ENCODE data around the gene NOP14.

NOP14 gene

GRCh38 chr4:2995546-2996265 lies 32.5 kb upstream of the NOP14 start:
- CTCF ChIA-PET = interaction anchor here (0.7 to 1.0 kb wide), 2 partner anchors 17 to 18 kb away, joined by 4 to 6 read pairs; no protein-coding TSS in a partner anchor
- H3K4me3 ChIP-seq (ENCODE audit: low read depth, low read length) = no peak overlapping the region
- H3K9me3 ChIP-seq (ENCODE audit: control insufficient read depth, insufficient read depth, low read depth, low read length) = no peaks in the 10 kb centered on the region
- H3K4me1 ChIP-seq (ENCODE audit: control insufficient read depth, insufficient read depth, low read length) = no peaks in the 10 kb centered on the region
- TF ChIP-seq ZNF645 (tag by site-specific recombination; IDR thresholded peaks at IDR 0.05) = no peak
- TF ChIP-seq SP2 (tag by site-specific recombination; IDR thresholded peaks at IDR 0.05) = no peak
- TF ChIP-seq BCL11A (tag by site-specific recombination; IDR thresholded peaks at IDR 0.05; ENCODE audit: low read depth) = no peak
- no peak for TF ChIP-seq ZBTB6 (tag by site-specific recombination; IDR thresholded peaks at IDR 0.05)
- no peak for TF ChIP-seq SCRT2 (tag by site-specific recombination; IDR thresholded peaks at IDR 0.05)
- TF ChIP-seq ZNF324 (tag by site-specific recombination; IDR thresholded peaks at IDR 0.05) = no peak
- TF ChIP-seq ZNF776 (tag by site-specific recombination; IDR thresholded peaks at IDR 0.05; ENCODE audit: borderline replicate concordance) = no peak
- no peak for TF ChIP-seq ZNF366 (tag by site-specific recombination; conservative IDR thresholded peaks at IDR 0.05)
- no peak for TF ChIP-seq ZNF23 (tag by site-specific recombination; IDR thresholded peaks at IDR 0.05; ENCODE audit: borderline replicate concordance)
- no peak for TF ChIP-seq ZNF701 (tag by site-specific recombination; IDR thresholded peaks at IDR 0.05)
- TF ChIP-seq ZNF214 (tag by site-specific recombination; IDR thresholded peaks at IDR 0.05; ENCODE audit: borderline replicate concordance) = no peak
- TF ChIP-seq ZFP69B (tag by site-specific recombination; IDR thresholded peaks at IDR 0.05) = no peak
- no peak for TF ChIP-seq ZNF621 (tag by site-specific recombination; IDR thresholded peaks at IDR 0.05)
- no peak for TF ChIP-seq GFI1B (tag by site-specific recombination; IDR thresholded peaks at IDR 0.05)
- TF ChIP-seq ZNF514 (tag by site-specific recombination; IDR thresholded peaks at IDR 0.05) = no peak
- H3K27ac ChIP-seq (ENCODE audit: extremely low read depth, low read depth, low read length) = no peak overlapping the region
- H3K36me3 ChIP-seq (ENCODE audit: control insufficient read depth in 2 of 2, insufficient read depth in 1 of 2, low read length in 2 of 2) = no peaks in the 10 kb centered on the region
- POLR2A ChIA-PET = no interaction called here

GRCh38 chr4:2994917-2995316 lies 31.7 kb upstream of the NOP14 start:
- POLR2A ChIA-PET = no interaction called here

GRCh38 chr4:2991243-2991642 lies 28.0 kb upstream of the NOP14 start:
- ChIA-PET POLR2A (no interaction called here), CTCF (interaction anchor here (0.8 to 3.7 kb wide), 2 partner anchors 13 to 46 kb away, joined by 5 to 17 read pairs; no protein-coding TSS in a partner anchor)
- Histone ChIP-seq H3K4me3 (ENCODE audit: low read depth, low read length) (no peak overlapping the region), H3K9me3 (ENCODE audit: control insufficient read depth, insufficient read depth, low read depth, low read length) (no peaks in the 10 kb centered on the region), H3K36me3 (ENCODE audit: control insufficient read depth in 2 of 2, insufficient read depth in 1 of 2, low read length in 2 of 2) (no peaks in the 10 kb centered on the region), H3K27ac (ENCODE audit: extremely low read depth, low read depth, low read length) (no peak overlapping the region), H3K4me1 (ENCODE audit: control insufficient read depth, insufficient read depth, low read length) (no peaks in the 10 kb centered on the region)
- no peak for TF ChIP-seq YY1 (tag by site-specific recombination; IDR thresholded peaks at IDR 0.05)
- TF ChIP-seq ZNF513 (tag by site-specific recombination; IDR thresholded peaks at IDR 0.05) = no peak
- TF ChIP-seq ZNF311 (tag by site-specific recombination; IDR thresholded peaks at IDR 0.05; ENCODE audit: borderline replicate concordance) = no peak
- TF ChIP-seq SALL2 (tag by site-specific recombination; IDR thresholded peaks at IDR 0.05; ENCODE audit: borderline replicate concordance) = no peak
- TF ChIP-seq KLF16 (tag by site-specific recombination; IDR thresholded peaks at IDR 0.05) = no peak
- TF ChIP-seq EGR2 (tag by site-specific recombination; IDR thresholded peaks at IDR 0.05; ENCODE audit: low read depth) = no peak
- no peak for TF ChIP-seq ZNF174 (tag by site-specific recombination; IDR thresholded peaks at IDR 0.05)

More at GRCh38 chr4:2994917-2995316, 31.7 kb upstream of the NOP14 start:
- Histone ChIP-seq H3K9me3 (ENCODE audit: control insufficient read depth, insufficient read depth, low read depth, low read length) (no peaks in the 10 kb centered on the region), H3K4me3 (ENCODE audit: low read depth, low read length) (no peak overlapping the region), H3K27ac (ENCODE audit: extremely low read depth, low read depth, low read length) (no peak overlapping the region), H3K4me1 (ENCODE audit: control insufficient read depth, insufficient read depth, low read length) (no peaks in the 10 kb centered on the region), H3K36me3 (ENCODE audit: control insufficient read depth in 2 of 2, insufficient read depth in 1 of 2, low read length in 2 of 2) (no peaks in the 10 kb centered on the region)
- CTCF ChIA-PET = interaction anchor here (0.6 kb wide), 1 partner anchor 104 kb away, joined by 3 read pairs; no protein-coding TSS in a partner anchor
- TF ChIP-seq ZNF146 (tag by site-specific recombination; IDR thresholded peaks at IDR 0.05) (peak; percentile 90), ZNF692 (tag by site-specific recombination; IDR thresholded peaks at IDR 0.05) (no peak)

Measured in HEK293 (cell line).